ENCODE results near the gene PARD3B. TPM values are rescaled to one million over a fixed set of nuclear protein-coding genes. Genes with fewer than 3 reads are reported as not detected.

Gene PARD3B
- total RNA-seq, 2 donors from 2014 or later: 15.0 to 17.8 TPM

DNA sequence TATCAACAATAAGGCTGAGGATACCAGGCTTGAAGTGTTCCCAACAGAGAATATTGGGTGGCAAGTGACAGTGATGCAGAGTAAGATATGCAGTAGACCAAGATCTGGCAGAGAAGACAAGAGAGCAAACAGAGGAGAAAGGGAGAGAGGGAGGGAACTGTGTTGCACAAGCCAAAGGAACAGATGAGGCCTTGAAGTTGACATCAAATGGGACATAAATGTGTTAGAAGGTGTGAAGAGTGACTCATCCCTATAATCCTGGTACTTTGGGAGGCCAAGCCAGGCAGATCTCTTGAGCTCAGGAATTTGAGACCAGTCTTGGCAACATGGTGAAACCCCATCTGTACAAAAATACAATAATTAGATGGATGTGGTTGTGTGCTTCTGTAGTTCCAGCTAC is 342.9 kb downstream of the PARD3B start:
- TF ChIP-seq CTCF (IDR thresholded peaks at IDR 0.05) (no peak), POLR2A (IDR thresholded peaks at IDR 0.05) (no peak)
- no peaks in the 10 kb centered on the region for H3K36me3 ChIP-seq (replicated peaks in 1 of 2; ENCODE audit: insufficient read depth in 1 of 2, low read depth in 2 of 2)
- intact Hi-C loops (cut with DNase I): no loop called here
- no peak overlapping the region for H3K27ac ChIP-seq
- no peaks in the 10 kb centered on the region for H3K27me3 ChIP-seq
- no peak for DNase-seq
- no peak overlapping the region for H3K4me3 ChIP-seq
- no peaks in the 10 kb centered on the region for H3K9me3 ChIP-seq
- no peaks in the 10 kb centered on the region for H3K4me1 ChIP-seq
- no peak for ATAC-seq

GRCh38 chr2:204890680-204891079 is 345.4 kb downstream of the PARD3B start:
- no peak for ATAC-seq
- Histone ChIP-seq H3K9me3 (no peaks in the 10 kb centered on the region), H3K36me3 (replicated peaks in 1 of 2; ENCODE audit: insufficient read depth in 1 of 2, low read depth in 2 of 2) (no peaks in the 10 kb centered on the region), H3K4me3 (no peak overlapping the region), H3K27me3 (no peaks in the 10 kb centered on the region), H3K27ac (no peak overlapping the region), H3K4me1 (no peaks in the 10 kb centered on the region)
- TF ChIP-seq CTCF (IDR thresholded peaks at IDR 0.05): no peak
- no peak for TF ChIP-seq POLR2A (IDR thresholded peaks at IDR 0.05)
- DNase-seq: no peak
- WGBS, 2 donors: 87 to 90% methylated on average over 2 of the region's 2 CpGs
- intact Hi-C loops (cut with DNase I): no loop called here

GRCh38 chr2:204891739-204892138 is 346.5 kb downstream of the PARD3B start:
- 87 to 92% methylated on average over 2 of the region's 2 CpGs for WGBS, 2 donors
- Histone ChIP-seq H3K4me3 (no peak overlapping the region), H3K27ac (no peak overlapping the region), H3K36me3 (replicated peaks in 1 of 2; ENCODE audit: insufficient read depth in 1 of 2, low read depth in 2 of 2) (no peaks in the 10 kb centered on the region), H3K27me3 (no peaks in the 10 kb centered on the region), H3K9me3 (no peaks in the 10 kb centered on the region), H3K4me1 (no peaks in the 10 kb centered on the region)
- DNase-seq: no peak
- ATAC-seq: no peak
- TF ChIP-seq POLR2A (IDR thresholded peaks at IDR 0.05) (no peak), CTCF (IDR thresholded peaks at IDR 0.05) (no peak)
- intact Hi-C loops (cut with DNase I): no loop called here

GRCh38 chr2:204892506-204893255 is 347.4 kb downstream of the PARD3B start:
- DNase-seq (no peak), ATAC-seq (no peak)
- 89 to 100% methylated on average over 1 of the region's 1 CpG for WGBS, 2 donors
- Histone ChIP-seq H3K9me3 (no peaks in the 10 kb centered on the region), H3K27ac (no peak overlapping the region), H3K4me1 (no peaks in the 10 kb centered on the region), H3K36me3 (replicated peaks in 1 of 2; ENCODE audit: insufficient read depth in 1 of 2, low read depth in 2 of 2) (no peaks in the 10 kb centered on the region), H3K27me3 (no peaks in the 10 kb centered on the region), H3K4me3 (no peak overlapping the region)
- intact Hi-C loops (cut with DNase I): no loop called here
- TF ChIP-seq CTCF (IDR thresholded peaks at IDR 0.05) (no peak), POLR2A (IDR thresholded peaks at IDR 0.05) (no peak)

DNA sequence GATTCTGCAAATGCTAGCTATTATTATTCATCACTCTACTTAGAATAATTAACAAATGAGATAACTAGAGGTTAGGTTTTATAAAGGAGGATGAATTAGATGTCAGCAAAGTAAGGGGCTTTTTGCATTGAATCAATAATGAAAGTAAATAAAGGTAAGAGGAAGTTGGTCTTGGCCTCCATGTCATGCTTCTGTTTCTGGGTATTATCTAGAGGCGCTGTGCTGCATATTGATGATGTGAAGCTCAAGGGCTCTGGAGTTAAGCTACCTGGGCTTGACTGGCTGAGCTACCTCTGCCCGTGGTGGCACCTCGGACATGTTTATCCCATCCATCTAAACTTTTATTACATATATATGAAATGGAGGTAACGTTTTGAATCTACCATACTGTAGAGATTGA is 350.9 kb downstream of the PARD3B start:
- H3K4me3 ChIP-seq: no peak overlapping the region
- ATAC-seq (no peak), DNase-seq (no peak)
- H3K36me3 ChIP-seq (replicated peaks in 1 of 2; ENCODE audit: insufficient read depth in 1 of 2, low read depth in 2 of 2): no peaks in the 10 kb centered on the region
- 89 to 91% methylated on average over 4 of the region's 4 CpGs for WGBS, 2 donors
- no peak overlapping the region for H3K27ac ChIP-seq
- H3K27me3 ChIP-seq: no peaks in the 10 kb centered on the region
- H3K4me1 ChIP-seq: peaks cover 9% of the 10 kb centered on the region
- TF ChIP-seq CTCF (IDR thresholded peaks at IDR 0.05) (no peak), POLR2A (IDR thresholded peaks at IDR 0.05) (no peak)
- no peaks in the 10 kb centered on the region for H3K9me3 ChIP-seq
- intact Hi-C loops (cut with DNase I): no loop called here
